ENCODE results near the gene HAT1. TPM values are rescaled to one million over a fixed set of nuclear protein-coding genes. Genes with fewer than 3 reads are reported as not detected.

HAT1 gene
- total and polyA plus RNA-seq, 8 donors = 29.7 to 70.6 (median 58.6) TPM

GRCh38 chr2:171913517-171913916, 8.7 kb upstream of the HAT1 start:
- Histone ChIP-seq H3K9me3 (no peaks in the 10 kb centered on the region), H3K4me1 (no peaks in the 10 kb centered on the region), H3K36me3 (no peaks in the 10 kb centered on the region), H3K27ac (no peak overlapping the region), H3K4me3 (no peak overlapping the region), H3K27me3 (no peaks in the 10 kb centered on the region)
- no peak for TF ChIP-seq CTCF (IDR thresholded peaks at IDR 0.05)
- ATAC-seq (no peak), DNase-seq (no peak)
- intact Hi-C loops (cut with DNase I) = no loop called here

GRCh38 chr2:171919453-171919852, 2.8 kb upstream of the HAT1 start:
- Histone ChIP-seq H3K4me3 (no peak overlapping the region), H3K27me3 (no peaks in the 10 kb centered on the region), H3K27ac (no peak overlapping the region), H3K4me1 (peaks cover 7 to 24% of the 10 kb centered on the region in 2 donors), H3K9me3 (no peaks in the 10 kb centered on the region), H3K36me3 (no peaks in the 10 kb centered on the region)
- TF ChIP-seq CTCF (IDR thresholded peaks at IDR 0.05) = no peak
- ATAC-seq = no peak
- intact Hi-C loops (cut with DNase I) = no loop called here
- no peak for DNase-seq

- peak overlapping the region; percentile 69 to 94 for H3K27ac ChIP-seq
- no peaks in the 10 kb centered on the region for H3K9me3 ChIP-seq
- no peaks in the 10 kb centered on the region for H3K27me3 ChIP-seq
- peaks cover 7 to 36% of the 10 kb centered on the region in 2 donors for H3K4me1 ChIP-seq
- no peak for TF ChIP-seq CTCF (IDR thresholded peaks at IDR 0.05)
- peaks cover 0 to 11% of the 10 kb centered on the region in 2 donors for H3K36me3 ChIP-seq
- intact Hi-C loops (cut with DNase I) = no loop called here
- H3K4me3 ChIP-seq = peak overlapping the region; percentile 71 to 74
- ATAC-seq = no peak
- no peak for DNase-seq
These were observed 361 bp upstream of the HAT1 start for GRCh38 chr2:171921970-171922229.

GRCh38 chr2:171923206-171923605, 945 bp downstream of the HAT1 start:
- peaks cover 7 to 36% of the 10 kb centered on the region in 2 donors for H3K4me1 ChIP-seq
- no peaks in the 10 kb centered on the region for H3K9me3 ChIP-seq
- peak overlapping the region; percentile 71 to 74 for H3K4me3 ChIP-seq
- ATAC-seq (peak; percentile 33), DNase-seq (peak in 2 of 4 donors; percentile 20 to 39)
- no peak for TF ChIP-seq CTCF (IDR thresholded peaks at IDR 0.05)
- no peaks in the 10 kb centered on the region for H3K27me3 ChIP-seq
- intact Hi-C loops (cut with DNase I) = no loop called here
- H3K36me3 ChIP-seq = peaks cover 0 to 23% of the 10 kb centered on the region in 2 donors
- H3K27ac ChIP-seq = peak overlapping the region; percentile 94

- no peak for ATAC-seq
- Histone ChIP-seq H3K4me1 (peaks cover 7 to 36% of the 10 kb centered on the region in 2 donors), H3K36me3 (peaks cover 0 to 23% of the 10 kb centered on the region in 2 donors), H3K27me3 (no peaks in the 10 kb centered on the region), H3K9me3 (no peaks in the 10 kb centered on the region), H3K27ac (peak overlapping the region in 1 of 2 donors; percentile 9), H3K4me3 (no peak overlapping the region)
- no peak for DNase-seq
- intact Hi-C loops (cut with DNase I) = no loop called here
- TF ChIP-seq CTCF (IDR thresholded peaks at IDR 0.05) = no peak
These were observed 2.1 kb downstream of the HAT1 start for GRCh38 chr2:171924170-171924942.

Measured in left lung (tissue), 10 donors.